SK-N-SH treated with all-trans-retinoic acid at 6 μM for 48 hours (cell line): Measurements from ENCODE around the gene ALPL.

ENCODE experiments used
- ATAC-seq: fragments of 200-7000 bp; cut with Tn5 transposase; 3 replicates; pipeline ENCODE4 v1.9.1; 2020; ENCODE audit warnings: mild to moderate bottlenecking, moderate library complexity
- ARNTL ChIP-seq: fragments of 450-650 bp; formaldehyde crosslinking; IDR thresholded peaks from 2 replicates; pipeline ENCODE4 v1.5.0; 2020; ENCODE audit warnings: low read depth, mild to moderate bottlenecking, moderate library complexity, borderline replicate concordance
- CSDC2 ChIP-seq: fragments of 250-450 bp; sonication (Bioruptor Pico); IDR thresholded peaks from 2 replicates; pipeline ENCODE4 v1.5.0; 2020; ENCODE audit warnings: mild to moderate bottlenecking, moderate library complexity
- ESRRG ChIP-seq: fragments of 250-450 bp; sonication (Bioruptor Pico); IDR thresholded peaks from 2 replicates; pipeline ENCODE4 v1.6.1; 2021; ENCODE audit warnings: mild to moderate bottlenecking
- GLIS3 ChIP-seq: fragments of 250-450 bp; sonication (Bioruptor Pico); IDR thresholded peaks from 2 replicates; pipeline ENCODE4 v1.5.0; 2020; ENCODE audit warnings: mild to moderate bottlenecking, moderate library complexity
- ISL1 ChIP-seq: fragments of 250-450 bp; sonication (Bioruptor Pico); IDR thresholded peaks from 2 replicates; pipeline ENCODE4 v2.1.2; 2022; ENCODE audit warnings: mild to moderate bottlenecking, moderate library complexity
- PPARA ChIP-seq: fragments of 250-450 bp; sonication (Bioruptor Pico); IDR thresholded peaks from 2 replicates; pipeline ENCODE4 v1.5.0; 2020; ENCODE audit warnings: mild to moderate bottlenecking, borderline replicate concordance
- RARB ChIP-seq: fragments of 250-450 bp; sonication (Bioruptor Pico); IDR thresholded peaks from 2 replicates; pipeline ENCODE4 v1.8.0; 2021; ENCODE audit warnings: mild to moderate bottlenecking, moderate library complexity
- SNAI2 ChIP-seq: fragments of 250-450 bp; sonication (Bioruptor Pico); IDR thresholded peaks from 2 replicates; pipeline ENCODE4 v1.5.0; 2020; ENCODE audit warnings: mild to moderate bottlenecking, moderate library complexity
- TCF4 ChIP-seq: fragments of 250-450 bp; sonication (Bioruptor Pico); IDR thresholded peaks from 2 replicates; pipeline ENCODE4 v1.8.0; 2021; ENCODE audit warnings: mild to moderate bottlenecking, moderate library complexity, borderline replicate concordance
- TOX ChIP-seq: fragments of 250-450 bp; sonication (Bioruptor Pico); IDR thresholded peaks from 2 replicates; pipeline ENCODE4 v1.8.0; 2021; ENCODE audit warnings: mild to moderate bottlenecking, moderate library complexity, borderline replicate concordance
- ZFP3 ChIP-seq: fragments of 250-450 bp; sonication (Bioruptor Pico); IDR thresholded peaks from 2 replicates; pipeline ENCODE4 v1.5.0; 2020; ENCODE audit warnings: mild to moderate bottlenecking, moderate library complexity
- ZFP30 ChIP-seq: fragments of 450-650 bp; formaldehyde crosslinking; IDR thresholded peaks from 2 replicates; pipeline ENCODE4 v1.5.0; 2022; ENCODE audit warnings: mild to moderate bottlenecking, moderate library complexity
- ZNF565 ChIP-seq: fragments of 450-650 bp; formaldehyde crosslinking; conservative IDR thresholded peaks from 2 replicates; pipeline ENCODE4 v1.5.0; 2020; ENCODE audit warnings: low read depth, mild to moderate bottlenecking, moderate library complexity
- ZNF70 ChIP-seq: fragments of 450-650 bp; formaldehyde crosslinking; IDR thresholded peaks from 2 replicates; pipeline ENCODE4 v1.5.0; 2020; ENCODE audit warnings: mild to moderate bottlenecking, moderate library complexity
- ZNF8 ChIP-seq: fragments of 450-650 bp; formaldehyde crosslinking; IDR thresholded peaks from 2 replicates; pipeline ENCODE4 v1.5.0; 2020; ENCODE audit warnings: mild to moderate bottlenecking, moderate library complexity
- TF ChIP-seq, protein P1 (sequence below): fragments of 250-450 bp; sonication (Bioruptor Pico); IDR thresholded peaks from 2 replicates; pipeline ENCODE4 v1.5.1; 2021; ENCODE audit warnings: mild to moderate bottlenecking, moderate library complexity
- TF ChIP-seq, protein P2 (sequence below): fragments of 250-450 bp; sonication (Bioruptor Pico); IDR thresholded peaks from 2 replicates; pipeline ENCODE4 v1.8.0; 2020; ENCODE audit warnings: mild to moderate bottlenecking, moderate library complexity, borderline replicate concordance
- TF ChIP-seq, protein P3 (sequence below): fragments of 250-450 bp; sonication (Bioruptor Pico); IDR thresholded peaks from 2 replicates; pipeline ENCODE4 v1.5.1; 2020; ENCODE audit warnings: low read depth, mild to moderate bottlenecking, moderate library complexity
- TF ChIP-seq, protein P4 (sequence below): fragments of 250-450 bp; sonication (Bioruptor Pico); IDR thresholded peaks from 2 replicates; pipeline ENCODE4 v1.5.0; 2020; ENCODE audit warnings: mild to moderate bottlenecking, moderate library complexity
- TF ChIP-seq, protein P5 (sequence below): fragments of 250-450 bp; sonication (Bioruptor Pico); IDR thresholded peaks from 2 replicates; pipeline ENCODE4 v1.8.0; 2021; ENCODE audit warnings: low read depth, mild to moderate bottlenecking, moderate library complexity, borderline replicate concordance

Gene ALPL

DNA sequence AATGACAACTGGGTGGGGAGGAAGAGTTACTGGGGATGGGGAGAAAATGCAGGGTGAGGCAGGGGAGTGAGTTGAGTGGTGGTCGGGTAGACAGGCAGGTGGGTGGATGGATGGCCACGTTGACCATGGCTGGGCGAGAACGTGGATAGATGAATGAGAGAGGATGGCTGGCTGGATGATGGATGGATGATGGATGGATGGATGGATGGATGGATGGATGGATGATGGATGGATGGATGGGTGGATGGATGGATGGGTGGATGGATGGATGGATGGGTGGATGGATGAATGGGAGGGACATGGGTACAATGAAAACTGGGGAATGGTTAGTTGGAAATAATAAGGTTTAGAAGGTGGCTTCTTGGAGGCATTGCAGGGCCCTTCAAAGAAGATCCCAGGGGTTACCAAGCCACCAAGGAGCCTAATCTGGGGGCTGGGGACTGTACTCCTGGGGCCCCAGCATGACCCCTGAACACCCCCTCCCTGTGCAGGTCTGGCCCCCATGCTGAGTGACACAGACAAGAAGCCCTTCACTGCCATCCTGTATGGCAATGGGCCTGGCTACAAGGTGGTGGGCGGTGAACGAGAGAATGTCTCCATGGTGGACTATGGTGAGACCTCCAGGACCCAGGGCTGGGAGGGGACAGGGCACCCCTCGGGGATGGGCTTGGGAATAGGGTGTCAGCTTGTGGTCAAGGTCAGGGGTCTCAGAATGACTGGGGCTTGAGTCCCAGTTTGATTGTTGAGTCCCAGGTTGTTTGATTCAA lies 67.0 kb downstream of the ALPL start:
- no peak for ATAC-seq
- TF ChIP-seq ZNF70 (CRISPR knock-in tag) (no peak), ESRRG (CRISPR knock-in tag) (no peak), SNAI2 (no peak)
- TF ChIP-seq, all 23 proteins: peak for 0

DNA sequence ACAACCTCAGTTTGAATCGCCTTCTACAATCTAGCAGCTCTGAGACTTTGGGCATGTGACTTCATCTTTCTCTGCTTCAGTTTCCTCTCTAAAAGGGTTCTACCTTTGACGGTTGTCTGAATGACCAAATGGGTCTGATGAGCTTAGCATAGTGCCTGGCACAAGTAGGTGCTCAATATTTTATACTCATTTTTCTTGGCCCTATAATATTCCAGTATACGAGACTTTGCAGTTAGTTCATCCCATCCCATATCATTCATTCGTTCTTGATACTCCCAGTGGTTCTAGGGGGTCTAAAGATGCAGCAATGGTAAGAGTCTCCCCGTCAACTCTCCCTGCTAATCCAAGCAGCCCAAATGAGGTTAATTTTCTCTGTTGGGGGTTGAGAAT lies 67.6 kb downstream of the ALPL start:
- TF ChIP-seq TCF4 (CRISPR knock-in tag), result no peak
- no peak for TF ChIP-seq ZNF8 (CRISPR knock-in tag)
- TF ChIP-seq TOX (CRISPR knock-in tag), result no peak
- no peak for TF ChIP-seq ARNTL (CRISPR knock-in tag)
- TF ChIP-seq, protein P1, sequence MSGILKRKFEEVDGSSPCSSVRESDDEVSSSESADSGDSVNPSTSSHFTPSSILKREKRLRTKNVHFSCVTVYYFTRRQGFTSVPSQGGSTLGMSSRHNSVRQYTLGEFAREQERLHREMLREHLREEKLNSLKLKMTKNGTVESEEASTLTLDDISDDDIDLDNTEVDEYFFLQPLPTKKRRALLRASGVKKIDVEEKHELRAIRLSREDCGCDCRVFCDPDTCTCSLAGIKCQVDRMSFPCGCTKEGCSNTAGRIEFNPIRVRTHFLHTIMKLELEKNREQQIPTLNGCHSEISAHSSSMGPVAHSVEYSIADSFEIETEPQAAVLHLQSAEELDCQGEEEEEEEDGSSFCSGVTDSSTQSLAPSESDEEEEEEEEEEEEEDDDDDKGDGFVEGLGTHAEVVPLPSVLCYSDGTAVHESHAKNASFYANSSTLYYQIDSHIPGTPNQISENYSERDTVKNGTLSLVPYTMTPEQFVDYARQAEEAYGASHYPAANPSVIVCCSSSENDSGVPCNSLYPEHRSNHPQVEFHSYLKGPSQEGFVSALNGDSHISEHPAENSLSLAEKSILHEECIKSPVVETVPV, result no peak
- no peak for TF ChIP-seq RARB (CRISPR knock-in tag)
- TF ChIP-seq, protein P2, sequence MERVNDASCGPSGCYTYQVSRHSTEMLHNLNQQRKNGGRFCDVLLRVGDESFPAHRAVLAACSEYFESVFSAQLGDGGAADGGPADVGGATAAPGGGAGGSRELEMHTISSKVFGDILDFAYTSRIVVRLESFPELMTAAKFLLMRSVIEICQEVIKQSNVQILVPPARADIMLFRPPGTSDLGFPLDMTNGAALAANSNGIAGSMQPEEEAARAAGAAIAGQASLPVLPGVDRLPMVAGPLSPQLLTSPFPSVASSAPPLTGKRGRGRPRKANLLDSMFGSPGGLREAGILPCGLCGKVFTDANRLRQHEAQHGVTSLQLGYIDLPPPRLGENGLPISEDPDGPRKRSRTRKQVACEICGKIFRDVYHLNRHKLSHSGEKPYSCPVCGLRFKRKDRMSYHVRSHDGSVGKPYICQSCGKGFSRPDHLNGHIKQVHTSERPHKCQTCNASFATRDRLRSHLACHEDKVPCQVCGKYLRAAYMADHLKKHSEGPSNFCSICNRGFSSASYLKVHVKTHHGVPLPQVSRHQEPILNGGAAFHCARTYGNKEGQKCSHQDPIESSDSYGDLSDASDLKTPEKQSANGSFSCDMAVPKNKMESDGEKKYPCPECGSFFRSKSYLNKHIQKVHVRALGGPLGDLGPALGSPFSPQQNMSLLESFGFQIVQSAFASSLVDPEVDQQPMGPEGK (CRISPR knock-in tag), result no peak
- TF ChIP-seq ISL1 (CRISPR knock-in tag), result no peak
- TF ChIP-seq ZFP30, result no peak
- TF ChIP-seq ZNF565 (CRISPR knock-in tag), result no peak
- no peak for ATAC-seq

DNA sequence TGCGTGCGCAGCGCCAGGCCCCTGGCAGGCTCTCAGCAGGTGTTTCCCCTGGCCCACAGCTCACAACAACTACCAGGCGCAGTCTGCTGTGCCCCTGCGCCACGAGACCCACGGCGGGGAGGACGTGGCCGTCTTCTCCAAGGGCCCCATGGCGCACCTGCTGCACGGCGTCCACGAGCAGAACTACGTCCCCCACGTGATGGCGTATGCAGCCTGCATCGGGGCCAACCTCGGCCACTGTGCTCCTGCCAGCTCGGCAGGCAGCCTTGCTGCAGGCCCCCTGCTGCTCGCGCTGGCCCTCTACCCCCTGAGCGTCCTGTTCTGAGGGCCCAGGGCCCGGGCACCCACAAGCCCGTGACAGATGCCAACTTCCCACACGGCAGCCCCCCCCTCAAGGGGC lies 68.1 kb downstream of the ALPL start:
- no peak for ATAC-seq
- TF ChIP-seq, protein P3, sequence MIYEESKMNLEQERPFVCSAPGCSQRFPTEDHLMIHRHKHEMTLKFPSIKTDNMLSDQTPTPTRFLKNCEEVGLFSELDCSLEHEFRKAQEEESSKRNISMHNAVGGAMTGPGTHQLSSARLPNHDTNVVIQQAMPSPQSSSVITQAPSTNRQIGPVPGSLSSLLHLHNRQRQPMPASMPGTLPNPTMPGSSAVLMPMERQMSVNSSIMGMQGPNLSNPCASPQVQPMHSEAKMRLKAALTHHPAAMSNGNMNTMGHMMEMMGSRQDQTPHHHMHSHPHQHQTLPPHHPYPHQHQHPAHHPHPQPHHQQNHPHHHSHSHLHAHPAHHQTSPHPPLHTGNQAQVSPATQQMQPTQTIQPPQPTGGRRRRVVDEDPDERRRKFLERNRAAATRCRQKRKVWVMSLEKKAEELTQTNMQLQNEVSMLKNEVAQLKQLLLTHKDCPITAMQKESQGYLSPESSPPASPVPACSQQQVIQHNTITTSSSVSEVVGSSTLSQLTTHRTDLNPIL, result no peak
- TF ChIP-seq SNAI2 (no peak), RARB (CRISPR knock-in tag) (no peak)
- TF ChIP-seq, all 23 proteins: peak for 0

DNA sequence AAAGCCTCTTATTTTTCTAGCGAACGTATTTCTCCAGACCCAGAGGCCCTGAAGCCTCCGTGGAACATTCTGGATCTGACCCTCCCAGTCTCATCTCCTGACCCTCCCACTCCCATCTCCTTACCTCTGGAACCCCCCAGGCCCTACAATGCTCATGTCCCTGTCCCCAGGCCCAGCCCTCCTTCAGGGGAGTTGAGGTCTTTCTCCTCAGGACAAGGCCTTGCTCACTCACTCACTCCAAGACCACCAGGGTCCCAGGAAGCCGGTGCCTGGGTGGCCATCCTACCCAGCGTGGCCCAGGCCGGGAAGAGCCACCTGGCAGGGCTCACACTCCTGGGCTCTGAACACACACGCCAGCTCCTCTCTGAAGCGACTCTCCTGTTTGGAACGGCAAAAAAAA lies 68.7 kb downstream of the ALPL start:
- no peak for ATAC-seq
- TF ChIP-seq, protein P1, result no peak
- TF ChIP-seq SNAI2, result no peak
- TF ChIP-seq ZFP30, result no peak
- TF ChIP-seq PPARA, result no peak
- TF ChIP-seq ESRRG (CRISPR knock-in tag), result no peak
- TF ChIP-seq, protein P2 (CRISPR knock-in tag), result no peak
- TF ChIP-seq, protein P3, result no peak
- TF ChIP-seq, protein P4, sequence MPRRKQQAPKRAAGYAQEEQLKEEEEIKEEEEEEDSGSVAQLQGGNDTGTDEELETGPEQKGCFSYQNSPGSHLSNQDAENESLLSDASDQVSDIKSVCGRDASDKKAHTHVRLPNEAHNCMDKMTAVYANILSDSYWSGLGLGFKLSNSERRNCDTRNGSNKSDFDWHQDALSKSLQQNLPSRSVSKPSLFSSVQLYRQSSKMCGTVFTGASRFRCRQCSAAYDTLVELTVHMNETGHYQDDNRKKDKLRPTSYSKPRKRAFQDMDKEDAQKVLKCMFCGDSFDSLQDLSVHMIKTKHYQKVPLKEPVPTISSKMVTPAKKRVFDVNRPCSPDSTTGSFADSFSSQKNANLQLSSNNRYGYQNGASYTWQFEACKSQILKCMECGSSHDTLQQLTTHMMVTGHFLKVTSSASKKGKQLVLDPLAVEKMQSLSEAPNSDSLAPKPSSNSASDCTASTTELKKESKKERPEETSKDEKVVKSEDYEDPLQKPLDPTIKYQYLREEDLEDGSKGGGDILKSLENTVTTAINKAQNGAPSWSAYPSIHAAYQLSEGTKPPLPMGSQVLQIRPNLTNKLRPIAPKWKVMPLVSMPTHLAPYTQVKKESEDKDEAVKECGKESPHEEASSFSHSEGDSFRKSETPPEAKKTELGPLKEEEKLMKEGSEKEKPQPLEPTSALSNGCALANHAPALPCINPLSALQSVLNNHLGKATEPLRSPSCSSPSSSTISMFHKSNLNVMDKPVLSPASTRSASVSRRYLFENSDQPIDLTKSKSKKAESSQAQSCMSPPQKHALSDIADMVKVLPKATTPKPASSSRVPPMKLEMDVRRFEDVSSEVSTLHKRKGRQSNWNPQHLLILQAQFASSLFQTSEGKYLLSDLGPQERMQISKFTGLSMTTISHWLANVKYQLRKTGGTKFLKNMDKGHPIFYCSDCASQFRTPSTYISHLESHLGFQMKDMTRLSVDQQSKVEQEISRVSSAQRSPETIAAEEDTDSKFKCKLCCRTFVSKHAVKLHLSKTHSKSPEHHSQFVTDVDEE (CRISPR knock-in tag), result no peak
- TF ChIP-seq ZNF70 (CRISPR knock-in tag), result no peak
- TF ChIP-seq ZFP3 (CRISPR knock-in tag), result no peak
- TF ChIP-seq, protein P5, sequence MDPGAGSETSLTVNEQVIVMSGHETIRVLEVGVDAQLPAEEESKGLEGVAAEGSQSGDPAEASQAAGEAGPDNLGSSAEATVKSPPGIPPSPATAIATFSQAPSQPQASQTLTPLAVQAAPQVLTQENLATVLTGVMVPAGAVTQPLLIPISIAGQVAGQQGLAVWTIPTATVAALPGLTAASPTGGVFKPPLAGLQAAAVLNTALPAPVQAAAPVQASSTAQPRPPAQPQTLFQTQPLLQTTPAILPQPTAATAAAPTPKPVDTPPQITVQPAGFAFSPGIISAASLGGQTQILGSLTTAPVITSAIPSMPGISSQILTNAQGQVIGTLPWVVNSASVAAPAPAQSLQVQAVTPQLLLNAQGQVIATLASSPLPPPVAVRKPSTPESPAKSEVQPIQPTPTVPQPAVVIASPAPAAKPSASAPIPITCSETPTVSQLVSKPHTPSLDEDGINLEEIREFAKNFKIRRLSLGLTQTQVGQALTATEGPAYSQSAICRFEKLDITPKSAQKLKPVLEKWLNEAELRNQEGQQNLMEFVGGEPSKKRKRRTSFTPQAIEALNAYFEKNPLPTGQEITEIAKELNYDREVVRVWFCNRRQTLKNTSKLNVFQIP, result no peak
- no peak for TF ChIP-seq ARNTL (CRISPR knock-in tag)
- TF ChIP-seq GLIS3 (CRISPR knock-in tag), result no peak
- TF ChIP-seq TCF4 (CRISPR knock-in tag), result no peak
- no peak for TF ChIP-seq TOX (CRISPR knock-in tag)
- TF ChIP-seq ZNF8 (CRISPR knock-in tag), result no peak
- no peak for TF ChIP-seq RARB (CRISPR knock-in tag)
- TF ChIP-seq CSDC2, result no peak
